ENCODE measurements around the gene HINT1.

GRCh38 chr5:131209506-131210150, 44.6 kb upstream of the HINT1 start:
- no peak for TF ChIP-seq CTCF (IDR thresholded peaks at IDR 0.05)
- no peak for TF ChIP-seq POLR2AphosphoS5 (IDR thresholded peaks at IDR 0.05)

All from prostate gland (tissue), 2 donors.